Measurements from ENCODE around the gene IQCM.

- no peak for TF ChIP-seq GATA2 (IDR thresholded peaks at IDR 0.05; ENCODE audit: low read depth, low read length)
- TF ChIP-seq GATA3 (IDR thresholded peaks at IDR 0.05; ENCODE audit: low read depth, low read length): no peak
Measured at GRCh38 chr4:149845743-149846142, 30.1 kb upstream of the IQCM start.
